Tongue (tissue), 2 donors: ENCODE measurements around the gene NAXE. TPM values are rescaled to one million over a fixed set of nuclear protein-coding genes. Genes with fewer than 3 reads are reported as not detected.
"Not testable (repeated sequence)": the region's sequence is repeated elsewhere in the genome, so short reads cannot be mapped to it uniquely, and the experiment has no call there.

Source experiments
- DNase-seq: peaks from one replicate; pipeline ENCODE4 v3.0.0-alpha.2; 2015
- total RNA-seq: library from RNA; depleted of rRNA; stranded (reverse); fragments of >200 nt; gene quantifications from one replicate; pipeline ENCODE4 v1.2.3, GENCODE V29; 2014

The NAXE gene
- total RNA-seq, 1 donor from 2014 or later = 35.1 TPM

- peak; percentile 60 for DNase-seq
Measured at GRCh38 chr1:156571261-156571852, 20.2 kb upstream of the NAXE start.

DNA sequence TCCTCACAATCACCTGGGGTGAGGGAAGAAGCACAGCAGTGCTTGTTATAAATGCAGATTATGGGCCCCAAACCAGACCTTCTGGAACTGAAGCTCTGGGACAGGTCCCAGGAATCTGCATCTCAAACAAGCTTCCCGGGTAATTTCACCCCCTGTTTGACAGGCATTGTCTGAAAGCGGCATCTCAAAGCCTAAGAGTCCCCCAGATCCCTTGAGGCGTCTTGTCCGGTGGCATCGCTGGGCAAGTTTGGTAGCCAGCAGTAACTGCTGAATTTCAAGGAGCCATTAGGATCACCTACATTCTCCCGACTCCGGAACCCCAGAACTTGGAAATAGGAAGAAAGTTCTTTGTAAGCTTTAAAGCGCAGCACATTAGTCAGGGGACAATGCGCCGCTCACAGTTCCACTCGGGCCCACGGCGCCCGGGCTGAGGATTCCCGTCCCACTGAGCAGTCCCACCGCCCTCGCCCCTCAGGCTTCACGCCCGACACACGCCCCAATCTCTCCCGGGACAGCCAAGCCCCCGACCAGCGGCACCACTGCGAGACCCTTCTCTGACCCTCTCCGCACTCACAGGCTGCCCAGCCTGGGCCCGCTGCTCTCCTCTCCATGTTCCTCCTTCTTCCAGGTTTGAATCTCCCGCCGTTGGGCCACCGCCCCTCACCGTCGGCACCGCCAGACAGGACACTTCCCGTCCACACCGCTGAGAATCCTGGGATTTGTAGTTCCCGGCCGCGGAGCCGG is 19.5 kb upstream of the NAXE start, which contains the start of gene IQGAP3:
TSS of gene IQGAP3 (minus strand) at position 647 of the 744 bp plus-strand sequence. CDS start at position 611, 36 bp downstream.
- peak; percentile 93 for DNase-seq

DNA sequence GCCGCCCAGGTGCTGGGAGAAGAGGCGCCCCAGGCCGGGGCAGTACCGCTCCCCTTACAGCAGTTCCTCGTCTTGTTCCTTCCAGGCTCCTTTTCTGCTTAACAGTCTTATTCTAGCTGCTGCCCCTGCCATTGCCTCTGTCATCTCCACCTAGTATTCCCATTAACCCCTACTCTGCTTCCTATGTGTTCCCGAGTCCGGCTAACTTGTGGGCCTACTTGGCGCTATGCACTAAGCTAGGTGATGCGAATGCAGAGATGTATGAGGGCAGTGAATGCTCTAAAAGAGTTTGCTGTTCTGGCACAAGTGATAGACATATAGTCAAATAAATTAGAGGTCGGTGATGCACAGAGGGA is 18.9 kb upstream of the NAXE start:
- DNase-seq = no peak

DNA sequence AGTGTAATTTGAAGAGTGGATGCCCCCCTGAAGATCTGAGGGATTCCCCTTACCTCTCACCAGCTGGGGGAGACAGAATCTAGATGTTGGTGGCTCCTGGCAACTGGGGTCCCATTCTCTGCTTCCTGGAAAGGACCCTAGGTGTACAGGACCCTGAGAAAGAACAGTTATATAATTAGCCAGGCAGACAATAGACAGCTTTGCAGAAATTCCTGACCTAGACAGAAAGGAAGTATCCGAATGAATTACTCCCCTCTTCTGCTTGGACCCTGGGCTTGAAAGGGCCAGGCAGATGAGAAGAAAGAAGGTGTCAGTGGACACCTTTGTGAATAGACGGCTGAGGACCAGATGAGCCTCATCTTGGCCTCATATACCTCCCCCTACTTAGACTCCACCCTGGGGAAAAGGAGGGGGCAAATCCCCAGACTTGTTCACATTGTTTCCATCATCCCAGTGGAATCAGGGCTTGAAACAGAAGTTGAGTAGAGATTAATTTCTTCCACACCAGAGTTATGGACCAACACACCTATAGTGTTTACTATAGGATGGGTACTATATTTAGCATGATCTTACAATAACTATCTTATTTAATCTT is 17.4 kb upstream of the NAXE start:
- DNase-seq = no peak

- no peak for DNase-seq
Measured at GRCh38 chr1:156577550-156577949, 14.0 kb upstream of the NAXE start.

GRCh38 chr1:156578055-156578454 is 13.5 kb upstream of the NAXE start:
- DNase-seq = no peak

DNA sequence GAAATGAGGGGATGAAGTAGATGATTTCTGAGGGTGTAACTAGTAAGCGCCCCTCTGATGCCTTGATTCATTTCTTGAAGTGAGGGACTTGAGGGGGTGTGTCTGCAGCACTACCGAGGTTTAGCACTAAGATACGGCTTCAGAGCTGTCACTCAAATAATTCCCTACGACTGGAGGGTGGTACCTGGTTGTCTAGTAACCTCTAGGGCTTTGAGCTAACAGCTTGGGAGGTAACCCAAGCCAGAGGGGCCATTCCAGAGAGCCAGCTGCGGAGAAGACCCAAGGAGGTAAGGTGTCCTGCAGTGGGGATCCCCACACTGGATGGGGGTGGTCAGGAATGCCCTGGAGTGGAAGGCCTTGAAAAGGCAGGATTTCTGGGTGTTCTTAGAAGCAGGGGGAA is 12.1 kb upstream of the NAXE start, which contains the start of gene TTC24:
TSS of gene TTC24 (plus strand) at position 252 of the 400 bp plus-strand sequence. CDS start 1,642 bp downstream, outside the sequence.
- DNase-seq = no peak

GRCh38 chr1:156581661-156582387 is 9.8 kb upstream of the NAXE start:
- no peak for DNase-seq

GRCh38 chr1:156582388-156583017 is 9.1 kb upstream of the NAXE start:
- no peak for DNase-seq

- peak; percentile 88 for DNase-seq
Measured at GRCh38 chr1:156583821-156584622, 7.6 kb upstream of the NAXE start.

- no peak for DNase-seq
Measured at GRCh38 chr1:156584813-156585212, 6.8 kb upstream of the NAXE start.

GRCh38 chr1:156586323-156586722 is 5.3 kb upstream of the NAXE start:
- no peak for DNase-seq

- no peak for DNase-seq
Measured at GRCh38 chr1:156586892-156587477, 4.6 kb upstream of the NAXE start.

DNA sequence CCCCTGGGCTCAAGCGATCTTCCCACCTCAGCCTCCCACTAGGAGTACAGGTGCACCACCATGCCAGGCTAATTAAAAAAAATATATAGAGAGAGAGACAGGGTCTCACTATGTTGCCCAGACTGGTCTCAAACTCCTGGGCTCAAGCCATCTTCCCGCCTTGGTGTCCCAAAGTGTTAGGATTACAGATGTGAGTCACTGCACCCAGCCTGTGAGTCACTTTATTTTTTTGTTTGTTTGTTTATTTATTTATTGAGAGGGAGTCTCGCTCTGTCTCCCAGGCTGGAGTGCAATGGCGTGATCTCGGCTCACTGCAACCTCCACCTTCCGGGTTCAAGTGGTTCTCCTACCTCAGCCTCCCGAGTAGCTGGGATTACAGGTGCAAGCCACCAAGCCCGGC is 3.6 kb upstream of the NAXE start:
- DNase-seq = not testable (repeated sequence)

- no peak for DNase-seq
Measured at GRCh38 chr1:156589546-156589945, 2.0 kb upstream of the NAXE start.

GRCh38 chr1:156590326-156591180 is 1.0 kb upstream of the NAXE start:
- no peak for DNase-seq

DNA sequence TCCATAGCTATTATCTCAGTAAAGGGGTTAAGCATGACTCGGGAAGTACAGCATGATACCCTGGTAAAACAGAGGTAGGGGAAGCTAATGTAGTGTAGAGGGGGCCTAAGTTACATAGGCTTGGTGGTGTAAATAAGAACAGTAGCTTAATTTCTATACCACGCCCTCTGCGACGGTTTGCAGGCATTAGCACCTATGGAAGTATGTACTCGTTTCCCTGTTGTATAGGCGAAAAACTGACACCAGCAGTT is 470 bp upstream of the NAXE start:
- DNase-seq = no peak

DNA sequence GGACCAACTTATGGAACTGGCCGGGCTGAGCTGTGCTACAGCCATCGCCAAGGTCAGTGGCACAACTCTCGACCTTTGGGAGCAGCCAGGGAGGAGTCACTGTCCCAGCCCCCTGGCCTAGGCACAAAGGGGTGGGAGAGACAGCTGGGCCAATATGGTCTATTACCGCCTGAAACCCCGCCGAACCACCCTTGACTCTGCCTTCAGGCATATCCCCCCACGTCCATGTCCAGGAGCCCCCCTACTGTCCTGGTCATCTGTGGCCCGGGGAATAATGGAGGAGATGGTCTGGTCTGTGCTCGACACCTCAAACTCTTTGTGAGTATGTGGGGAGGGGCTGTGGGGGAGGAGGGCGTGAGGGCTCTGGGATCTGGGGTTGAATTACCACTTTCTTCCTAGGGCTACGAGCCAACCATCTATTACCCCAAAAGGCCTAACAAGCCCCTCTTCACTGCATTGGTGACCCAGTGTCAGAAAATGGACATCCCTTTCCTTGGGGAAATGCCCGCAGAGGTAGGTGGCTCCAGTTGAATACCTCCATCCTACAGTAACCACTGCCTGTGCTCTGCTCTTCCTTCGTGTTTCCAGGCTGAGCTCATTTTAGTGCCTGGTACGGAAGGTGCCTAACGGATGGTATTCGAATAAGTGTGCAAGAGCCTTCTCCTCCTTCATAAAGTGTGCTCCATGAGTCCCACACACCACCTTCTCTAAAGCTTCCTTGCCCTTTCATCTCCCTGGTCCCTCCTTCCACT is 758 bp downstream of the NAXE start:
- no peak for DNase-seq

DNA sequence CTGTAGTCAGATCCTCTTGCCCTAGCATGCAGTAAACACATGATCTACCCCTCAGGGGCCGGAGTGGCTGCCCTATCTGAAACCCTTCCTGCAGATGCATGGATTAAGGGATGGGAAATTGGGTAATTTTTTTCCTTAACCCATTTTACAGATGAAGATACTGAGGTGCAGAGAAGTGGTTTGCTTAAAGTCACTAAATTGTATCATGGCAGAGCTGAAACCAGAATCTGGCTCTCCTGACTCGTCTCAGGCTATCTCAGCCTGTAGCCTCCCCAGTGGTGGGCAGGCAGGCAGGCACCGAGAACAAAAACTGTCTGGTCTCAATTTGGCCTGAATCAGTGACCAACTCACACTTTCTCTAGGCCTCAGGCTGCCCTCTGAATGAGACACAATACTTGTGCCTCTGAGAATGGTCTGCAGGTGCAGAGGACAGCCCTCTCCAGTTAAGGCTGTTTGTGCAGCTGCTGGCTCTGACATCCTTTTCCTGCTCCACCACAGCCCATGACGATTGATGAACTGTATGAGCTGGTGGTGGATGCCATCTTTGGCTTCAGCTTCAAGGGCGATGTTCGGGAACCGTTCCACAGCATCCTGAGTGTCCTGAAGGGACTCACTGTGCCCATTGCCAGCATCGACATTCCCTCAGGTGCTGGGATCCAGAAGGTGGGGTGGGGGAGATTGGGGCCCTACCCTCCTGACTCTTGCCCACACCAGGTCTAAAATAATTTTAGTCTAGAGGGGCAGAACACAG is 1.5 kb downstream of the NAXE start:
- DNase-seq = no peak
